ENCODE data around the gene KRTAP11-1.

Gene KRTAP11-1, protein sequence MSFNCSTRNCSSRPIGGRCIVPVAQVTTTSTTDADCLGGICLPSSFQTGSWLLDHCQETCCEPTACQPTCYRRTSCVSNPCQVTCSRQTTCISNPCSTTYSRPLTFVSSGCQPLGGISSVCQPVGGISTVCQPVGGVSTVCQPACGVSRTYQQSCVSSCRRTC

DNA sequence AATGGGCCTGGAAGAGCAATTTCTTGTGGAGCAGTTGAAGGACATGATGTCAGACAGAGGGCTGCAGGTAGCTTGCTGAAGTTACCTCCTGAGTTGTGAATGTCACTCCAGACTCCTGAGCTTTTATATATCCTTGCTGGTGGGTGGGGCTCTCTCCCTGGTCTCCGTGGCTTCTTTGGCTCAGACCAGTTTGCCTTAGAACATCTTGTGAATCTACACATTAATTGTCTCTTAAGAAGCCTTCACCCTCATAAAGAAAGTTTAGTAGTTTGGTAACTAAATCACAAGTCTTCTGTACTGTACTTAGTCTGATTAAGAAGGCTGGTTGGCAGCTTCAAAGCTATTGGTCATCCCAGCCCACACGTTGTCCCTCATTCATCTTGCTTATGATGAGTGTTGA is at the start of gene KRTAP11-1:
KRTAP11-1 (minus strand) TSS at position 101 of the 400 bp plus-strand sequence; CDS start at position 45, 56 bp downstream.
- DNase-seq = no peak

DNA sequence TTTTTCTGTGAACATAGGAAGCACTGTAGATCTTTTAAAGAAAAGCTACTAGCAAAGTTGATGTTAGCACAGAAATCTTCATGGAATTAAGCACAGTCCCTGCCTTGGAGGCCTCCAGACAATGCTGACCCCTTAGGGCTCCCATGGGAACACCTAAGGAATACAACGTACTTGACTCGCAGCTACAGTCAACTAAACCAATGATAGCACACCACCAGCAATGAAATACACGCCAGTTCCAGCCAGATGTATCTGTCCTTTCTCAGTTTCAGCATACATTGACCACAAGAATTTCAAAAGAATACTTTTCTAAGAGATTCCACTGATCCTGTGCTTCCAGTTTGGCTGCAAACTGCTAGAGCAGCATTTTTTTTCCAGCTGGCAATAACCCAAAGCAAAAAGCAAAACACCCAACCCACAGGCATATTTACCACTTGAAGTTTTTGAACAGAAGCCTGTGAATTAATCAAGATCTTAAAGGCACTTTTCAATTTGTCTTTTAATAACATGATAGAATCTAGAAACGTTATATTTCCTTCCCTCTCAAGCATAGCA is 42.8 kb upstream of the KRTAP11-1 start:
- DNase-seq = no peak

DNA sequence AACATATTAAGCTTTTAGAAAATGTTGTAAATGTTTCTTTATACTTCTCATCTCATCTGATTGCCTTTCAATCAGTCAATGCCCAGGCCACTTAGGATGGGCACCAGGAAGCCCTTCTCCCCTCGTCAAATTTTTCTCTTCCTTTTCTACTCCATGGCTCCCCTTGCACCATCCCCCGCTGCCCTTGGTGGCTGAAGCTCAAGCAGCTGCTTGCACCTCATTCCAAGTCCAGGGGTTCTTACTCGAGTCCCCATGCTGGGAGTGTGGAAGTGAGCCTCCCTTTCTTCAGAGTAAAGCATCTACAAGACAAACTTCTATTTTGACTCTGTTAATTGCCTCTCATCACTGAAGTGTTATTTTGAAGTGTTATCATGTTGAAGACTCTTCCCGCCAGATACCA is 39.7 kb upstream of the KRTAP11-1 start:
- DNase-seq = no peak

- no peak for DNase-seq
Measured at GRCh38 chr21:30917557-30917956, 36.2 kb upstream of the KRTAP11-1 start.

- no peak for DNase-seq
Measured at GRCh38 chr21:30900881-30901280, 19.5 kb upstream of the KRTAP11-1 start.

DNA sequence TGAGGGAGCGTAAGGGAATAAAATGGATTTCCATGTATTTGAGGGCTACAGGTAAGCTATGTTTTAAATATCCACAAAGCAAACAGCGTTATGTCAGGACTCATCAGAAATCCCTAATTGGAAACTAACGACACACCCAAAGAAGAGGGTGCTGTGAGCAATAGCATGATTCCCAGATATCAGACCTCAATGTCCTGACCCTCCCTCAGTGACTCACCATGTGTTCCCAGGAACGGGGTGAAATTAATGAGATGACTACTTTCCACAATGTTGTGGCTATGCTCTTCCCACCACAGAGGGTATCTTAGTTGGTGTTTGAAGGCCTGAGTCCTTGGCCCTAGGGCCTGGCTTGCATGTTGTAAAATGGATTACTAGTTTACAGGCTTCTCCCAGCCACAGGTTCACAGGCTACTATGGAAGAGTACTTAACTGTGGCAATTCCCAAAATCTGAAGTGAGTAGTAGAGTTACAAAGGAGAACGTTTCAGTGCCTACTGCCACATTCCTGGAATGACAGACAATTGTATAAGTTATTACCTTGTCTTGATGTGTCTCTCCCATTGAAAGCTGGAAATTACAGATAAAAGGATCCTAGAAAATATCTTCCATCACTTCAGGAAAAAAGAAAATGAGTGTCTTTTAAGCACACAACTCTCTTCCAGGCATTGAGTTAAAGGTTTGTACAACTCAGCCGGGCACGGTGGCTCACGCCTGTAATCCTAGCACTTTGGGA is 1.7 kb upstream of the KRTAP11-1 start:
- no peak for DNase-seq

- DNase-seq = no peak
Measured at GRCh38 chr21:30880914-30881313, 466 bp downstream of the KRTAP11-1 start.

GRCh38 chr21:30874526-30874925 is 6.9 kb downstream of the KRTAP11-1 start:
- no peak for DNase-seq

DNA sequence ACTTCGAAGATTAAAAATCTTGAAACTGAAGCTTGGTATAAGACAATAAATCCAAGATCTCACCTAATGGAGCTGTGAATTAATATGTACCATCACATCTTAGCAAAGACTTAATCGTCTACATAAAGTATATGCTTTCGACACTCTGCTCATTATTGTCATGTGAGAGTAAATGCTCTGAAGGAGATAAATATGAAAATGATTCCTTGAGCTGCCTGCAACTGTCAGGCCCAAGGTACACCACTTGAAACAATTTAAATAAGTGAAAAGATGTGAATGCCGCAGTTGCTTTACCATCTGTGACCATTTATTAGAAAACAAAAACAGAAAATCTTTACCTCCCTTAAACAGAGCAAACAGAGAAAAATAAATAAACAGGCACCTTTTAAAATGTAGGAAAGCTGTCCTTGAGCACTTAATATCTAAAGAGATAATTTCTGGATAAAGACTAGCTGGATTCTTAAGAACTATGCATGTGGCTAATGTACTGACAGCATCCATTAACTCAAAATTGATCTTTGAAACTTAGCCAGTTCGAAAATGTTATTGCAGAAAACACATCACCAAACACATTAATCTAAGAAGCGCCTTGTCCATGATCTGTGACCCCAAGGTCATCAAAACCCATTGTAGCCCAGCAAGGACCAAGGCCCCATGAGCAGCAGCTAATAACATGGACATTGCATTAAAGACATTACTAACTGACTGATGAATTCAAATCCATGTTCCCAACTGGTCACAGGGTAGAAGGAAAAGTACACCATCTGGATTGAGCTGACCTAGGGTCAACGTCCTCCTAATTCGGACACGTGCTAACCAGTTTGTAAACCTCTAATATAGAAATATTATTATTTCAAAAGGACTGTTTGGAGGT is 33.5 kb downstream of the KRTAP11-1 start:
- DNase-seq = no peak

DNA sequence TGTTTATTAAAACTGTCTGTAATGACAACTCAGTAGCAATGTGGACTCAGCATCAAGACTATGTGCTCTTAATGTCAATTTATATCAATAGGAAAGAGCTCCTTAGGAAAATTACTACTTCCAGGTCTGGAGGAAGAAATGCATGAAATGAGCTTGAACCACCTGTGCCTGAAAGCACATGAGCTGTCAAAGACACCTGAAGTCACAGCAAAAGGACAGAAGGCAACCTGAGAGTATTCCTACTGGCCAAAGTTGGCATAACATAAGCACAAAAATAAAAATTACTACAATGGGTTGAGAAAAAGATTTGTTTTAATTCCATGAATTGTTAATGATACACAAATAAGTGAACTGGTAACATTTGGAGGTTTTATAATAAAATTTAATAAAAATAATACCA is 38.4 kb downstream of the KRTAP11-1 start:
- no peak for DNase-seq

- peak; percentile 10 for DNase-seq
Measured at GRCh38 chr21:30839304-30839703, 42.1 kb downstream of the KRTAP11-1 start.

DNA sequence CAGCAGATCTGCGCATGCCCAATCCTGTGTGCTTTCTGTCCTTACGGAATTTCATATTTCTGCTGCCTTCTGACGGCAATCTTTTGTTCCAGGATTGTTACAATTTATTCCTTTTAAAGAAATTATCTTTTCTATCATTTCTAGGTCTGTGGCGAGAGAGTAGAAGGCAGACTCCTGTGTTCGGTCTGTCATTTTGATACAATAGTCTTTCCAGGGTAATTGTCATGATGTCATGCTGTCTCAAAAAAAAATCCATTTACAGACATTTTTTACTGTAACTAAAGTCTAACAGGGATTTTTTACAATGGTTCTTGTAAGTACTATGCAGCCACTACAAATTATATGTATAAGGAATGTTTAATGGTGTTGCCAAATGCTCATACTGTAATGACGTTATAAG is 42.8 kb downstream of the KRTAP11-1 start:
- DNase-seq = no peak

- DNase-seq = no peak
Measured at GRCh38 chr21:30831194-30831765, 50.1 kb downstream of the KRTAP11-1 start.
